Mesothelial cell of epicardium (in vitro differentiated cells): ENCODE data around the gene IFT20. TPM values are rescaled to one million over a fixed set of nuclear protein-coding genes. Genes with fewer than 3 reads are reported as not detected.
A peak's percentile ranks its signal among the peaks of the same experiment; 100 is the strongest.

Experiments
- DNase-seq, 2 experiments: peaks; one replicate each; pipeline ENCODE4 v3.0.0; 2021; ENCODE audit warnings: low spot score in 2 of 2; ENCODE audit not compliant: unreplicated experiment in 2 of 2
- H3K27ac Mint-ChIP-seq: 2 replicates; pipeline ENCODE4 v1.8.0; 2021; ENCODE audit warnings: mixed read lengths
- H3K27me3 Mint-ChIP-seq: 2 replicates; pipeline ENCODE4 v1.8.0; 2021; ENCODE audit warnings: low read depth, mixed read lengths
- H3K36me3 Mint-ChIP-seq: 2 replicates; pipeline ENCODE4 v1.8.0; 2021; ENCODE audit warnings: mixed read lengths
- H3K4me1 Mint-ChIP-seq: 2 replicates; pipeline ENCODE4 v1.8.0; 2021; ENCODE audit warnings: mixed read lengths
- H3K4me3 Mint-ChIP-seq: 2 replicates; pipeline ENCODE4 v1.8.0; 2021; ENCODE audit warnings: mild to moderate bottlenecking, moderate library complexity, mixed read lengths
- H3K9me3 Mint-ChIP-seq: 2 replicates; pipeline ENCODE4 v1.8.0; 2021; ENCODE audit warnings: mixed read lengths
- CTCF ChIP-seq: fragments of 200-600 bp; sonication (generic); IDR thresholded peaks from one replicate; pipeline ENCODE4 v1.5.0; 2021; ENCODE audit warnings: antibody characterized with exemption; ENCODE audit not compliant: unreplicated experiment
- total RNA-seq: library from RNA; stranded (reverse); gene quantifications from 3 replicates; pipeline ENCODE4 v1.2.1, GENCODE V29; 2021

The IFT20 gene
- total RNA-seq, 1 donor from 2014 or later = 40.2 TPM

DNA sequence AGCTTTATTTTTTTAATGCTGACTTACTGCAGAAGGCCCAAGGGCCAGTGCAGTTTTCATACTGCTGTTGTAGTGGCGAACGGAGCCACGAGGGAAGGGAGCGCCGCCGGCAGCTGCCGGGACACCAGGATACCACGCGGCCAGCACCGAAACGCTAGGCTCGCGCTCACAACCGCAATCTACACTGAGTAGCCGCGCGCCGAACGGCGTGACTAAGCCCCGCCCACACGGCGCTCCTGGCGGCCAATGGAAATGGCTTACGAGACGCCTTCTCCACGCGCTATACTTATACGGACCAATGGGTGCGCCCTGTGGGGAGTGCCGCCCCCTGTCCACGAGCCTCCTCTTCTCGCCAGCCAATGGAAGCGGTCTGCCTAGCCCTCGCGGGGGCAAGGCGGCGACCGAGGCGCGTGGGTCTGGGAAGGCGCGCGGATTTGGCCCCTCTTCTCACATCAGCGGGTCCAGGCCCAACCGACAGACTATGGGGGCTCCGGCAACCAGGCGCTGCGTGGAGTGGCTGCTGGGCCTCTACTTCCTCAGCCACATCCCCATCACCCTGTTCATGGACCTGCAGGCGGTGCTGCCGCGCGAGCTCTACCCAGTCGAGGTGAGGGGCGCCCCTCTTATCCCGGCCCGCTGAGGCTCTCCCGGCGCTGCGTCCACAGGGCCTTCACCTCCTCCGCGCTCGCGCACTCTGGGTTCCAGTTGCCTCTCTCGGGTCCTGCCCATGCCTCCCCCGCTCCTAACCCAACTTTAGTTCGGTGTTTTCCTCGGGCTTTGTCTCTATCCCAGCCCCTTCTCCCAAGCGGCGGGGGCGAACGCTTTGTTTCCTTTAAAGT is 16.3 kb downstream of the IFT20 start, which contains the start of gene TMEM97:
TSS of gene TMEM97 (plus strand) at position 442 of the 839 bp plus-strand sequence. CDS start at position 482, 40 bp downstream.
- Mint-ChIP-seq H3K9me3 (no peaks in the 10 kb centered on the region), H3K4me1 (peaks cover 39% of the 10 kb centered on the region), H3K27ac (peak within 1 kb of the TSS; percentile 93), H3K36me3 (no peaks in the 10 kb centered on the region), H3K27me3 (no peaks in the 10 kb centered on the region), H3K4me3 (peak within 1 kb of the TSS; percentile 80)
- peak; percentile 89 to 96 for DNase-seq
- TF ChIP-seq CTCF = no peak

- Mint-ChIP-seq H3K9me3 (no peaks in the 10 kb centered on the region), H3K4me3 (peak overlapping the region; percentile 80), H3K27ac (peak overlapping the region; percentile 93), H3K36me3 (no peaks in the 10 kb centered on the region), H3K4me1 (peaks cover 41% of the 10 kb centered on the region), H3K27me3 (no peaks in the 10 kb centered on the region)
- TF ChIP-seq CTCF = no peak
- no peak for DNase-seq
These were observed 17.1 kb downstream of the IFT20 start for GRCh38 chr17:28317966-28318758.

DNA sequence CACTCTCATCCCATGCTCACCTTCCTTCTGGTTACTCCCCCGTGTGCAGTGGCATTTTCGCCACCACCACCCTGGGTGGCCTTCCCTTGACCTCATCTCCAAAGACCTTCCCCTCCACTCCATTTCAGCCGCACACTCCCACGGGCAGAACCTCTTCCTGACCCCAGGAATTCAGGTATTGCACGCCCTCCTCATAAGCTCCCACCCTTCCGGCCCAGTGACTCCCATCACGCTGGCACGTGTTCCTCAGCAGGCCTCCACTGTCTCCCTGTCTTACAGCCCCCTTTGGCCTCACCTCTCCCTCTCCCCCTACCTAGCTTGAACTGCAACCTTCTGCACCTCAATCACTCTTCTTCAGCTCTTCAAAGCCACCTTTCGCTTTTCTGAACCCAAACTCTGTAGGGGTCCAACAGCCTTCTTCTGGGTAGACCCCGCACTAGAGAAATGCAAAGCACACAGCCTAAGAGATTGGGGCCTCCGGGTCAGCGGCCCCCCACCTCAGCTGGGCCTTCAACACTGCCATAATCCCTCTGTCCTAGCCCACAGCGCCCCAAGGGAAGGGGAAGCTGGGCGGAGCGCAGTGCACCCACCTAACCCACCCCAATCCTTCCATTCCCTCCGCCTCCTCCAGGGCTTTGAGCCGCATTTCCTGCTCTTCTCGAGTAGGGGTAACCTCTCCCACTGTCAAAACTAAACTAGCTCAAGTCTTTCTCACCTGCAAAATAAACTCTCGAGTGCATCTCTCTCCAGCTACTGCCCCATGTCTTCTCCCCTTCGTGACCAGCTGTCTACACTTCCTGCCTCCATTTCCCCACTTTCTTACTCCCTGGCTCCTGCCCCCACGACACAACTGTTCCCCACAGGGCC is 17.9 kb downstream of the IFT20 start:
- no peaks in the 10 kb centered on the region for H3K36me3 Mint-ChIP-seq
- H3K4me3 Mint-ChIP-seq = peak overlapping the region; percentile 80
- no peaks in the 10 kb centered on the region for H3K27me3 Mint-ChIP-seq
- no peak for TF ChIP-seq CTCF
- no peaks in the 10 kb centered on the region for H3K9me3 Mint-ChIP-seq
- no peak overlapping the region for H3K27ac Mint-ChIP-seq
- peaks cover 49% of the 10 kb centered on the region for H3K4me1 Mint-ChIP-seq
- no peak for DNase-seq

DNA sequence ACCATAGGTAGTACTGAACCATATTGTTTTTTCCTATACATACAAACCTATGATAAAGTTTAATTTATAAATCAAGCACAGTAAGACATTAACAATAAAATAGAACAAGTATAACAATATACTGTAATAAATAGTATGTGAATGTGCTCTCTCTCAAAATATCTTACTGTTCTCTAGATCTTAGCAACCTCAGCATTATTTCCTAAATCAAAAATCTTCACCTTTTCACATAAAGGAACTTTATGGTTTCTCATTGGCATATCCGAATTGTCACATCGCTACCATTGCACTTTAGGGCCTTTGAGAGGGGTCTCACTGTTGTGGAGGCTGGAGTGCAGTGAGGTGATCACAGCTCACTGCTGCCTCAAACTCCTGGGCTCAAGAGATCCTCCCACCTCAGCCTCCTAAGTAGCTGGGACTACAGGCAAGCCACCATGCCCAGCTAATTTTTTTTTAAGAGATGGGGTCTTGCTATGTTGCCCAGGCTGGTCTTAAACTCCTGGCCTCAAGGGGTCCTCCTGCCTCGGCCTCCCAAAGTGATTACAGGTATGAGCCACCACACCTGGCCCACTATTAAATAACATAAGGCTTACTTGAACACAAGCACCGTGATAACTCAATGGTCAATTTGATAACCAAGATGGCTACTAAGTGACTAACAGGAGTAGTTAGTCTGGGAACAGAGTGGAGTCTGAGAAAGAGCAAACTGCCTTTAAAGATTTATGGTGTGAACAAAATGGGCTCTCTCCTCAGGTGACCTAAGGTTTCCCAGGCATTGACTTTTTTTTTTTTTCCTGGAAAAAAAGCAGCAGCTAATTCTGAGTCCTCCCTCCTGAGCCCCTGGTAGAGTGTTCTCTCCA is 19.2 kb downstream of the IFT20 start:
- H3K36me3 Mint-ChIP-seq = no peaks in the 10 kb centered on the region
- no peak for TF ChIP-seq CTCF
- H3K27me3 Mint-ChIP-seq = no peaks in the 10 kb centered on the region
- DNase-seq = no peak
- peaks cover 43% of the 10 kb centered on the region for H3K4me1 Mint-ChIP-seq
- H3K4me3 Mint-ChIP-seq = no peak overlapping the region
- H3K27ac Mint-ChIP-seq = no peak overlapping the region
- H3K9me3 Mint-ChIP-seq = no peaks in the 10 kb centered on the region

DNA sequence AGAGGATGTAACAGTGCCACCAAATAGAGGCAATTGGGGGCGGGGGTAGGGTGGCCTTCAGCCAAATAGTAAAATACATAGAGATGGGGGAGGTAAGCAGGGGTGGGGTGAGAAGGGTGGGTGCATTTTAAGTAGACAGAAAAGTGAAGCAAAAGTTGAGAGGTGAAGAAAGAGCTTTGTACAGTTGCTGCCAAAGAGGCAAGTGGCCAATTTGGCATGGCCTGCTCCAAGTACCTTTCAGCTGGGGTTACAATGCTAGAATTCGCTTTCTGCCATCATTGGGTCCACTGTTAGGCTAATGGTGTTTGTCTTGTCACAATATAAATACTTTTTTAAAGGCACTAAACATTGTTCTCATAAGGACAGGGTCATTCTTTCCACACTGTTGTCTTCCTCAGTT is 21.4 kb downstream of the IFT20 start:
- TF ChIP-seq CTCF = no peak
- H3K9me3 Mint-ChIP-seq = no peaks in the 10 kb centered on the region
- no peak for DNase-seq
- no peaks in the 10 kb centered on the region for H3K36me3 Mint-ChIP-seq
- peaks cover 28% of the 10 kb centered on the region for H3K4me1 Mint-ChIP-seq
- H3K27ac Mint-ChIP-seq = no peak overlapping the region
- no peak overlapping the region for H3K4me3 Mint-ChIP-seq
- H3K27me3 Mint-ChIP-seq = no peaks in the 10 kb centered on the region
